Kidney (tissue), 14 donors: Measurements from ENCODE around the gene FGD1. TPM values are rescaled to one million over a fixed set of nuclear protein-coding genes. Genes with fewer than 3 reads are reported as not detected.

Source experiments
- DNase-seq, 5 donors: peaks; one replicate each; pipeline ENCODE4 v3.0.0-alpha.2; 2013 to 2020
- FAIRE-seq: peaks from 2 replicates; lab custom pipeline; 2012; peaks lifted over from hg19 to GRCh38; lab: Jason Lieb, UNC
- H3K27ac ChIP-seq, 2 donors: one replicate each; pipeline ENCODE4 v1.7.0; 2013; ENCODE audit warnings: low read depth in 2 of 2, low read length in 2 of 2, inconsistent platforms in 1 of 2
- H3K27me3 ChIP-seq: one replicate; pipeline ENCODE4 v1.7.1; 2013; ENCODE audit warnings: low read length, inconsistent platforms; ENCODE audit not compliant: control insufficient read depth, insufficient read depth
- H3K36me3 ChIP-seq, 3 donors: one replicate each; pipeline versions ENCODE4 v1.7.0 to v1.7.1; 2013; ENCODE audit warnings: low read length in 3 of 3, control low read depth in 1 of 3, inconsistent platforms in 1 of 3; ENCODE audit not compliant: insufficient read depth in 3 of 3, control insufficient read depth in 2 of 3
- H3K4me1 ChIP-seq, 3 donors: one replicate each; pipeline versions ENCODE4 v1.7.0 to v1.7.1; 2013; ENCODE audit warnings: low read length in 3 of 3, inconsistent platforms in 1 of 3, low read depth in 1 of 3; ENCODE audit not compliant: control insufficient read depth in 2 of 3, insufficient read depth in 2 of 3
- H3K4me3 ChIP-seq, 3 donors: one replicate each; pipeline versions ENCODE4 v1.7.0 to v1.8.1; 2013; ENCODE audit warnings: low read length in 3 of 3, control low read depth in 1 of 3, inconsistent platforms in 1 of 3
- H3K9ac ChIP-seq, 3 donors: one replicate each; pipeline versions ENCODE4 v1.7.0 to v1.7.1; 2013; ENCODE audit warnings: low read length in 3 of 3, control low read depth in 1 of 3, inconsistent platforms in 1 of 3
- H3K9me3 ChIP-seq, 3 donors: one replicate each; pipeline versions ENCODE4 v1.7.0 to v1.7.1; 2013; ENCODE audit warnings: low read length in 3 of 3, control low read depth in 1 of 3, inconsistent platforms in 1 of 3; ENCODE audit not compliant: control insufficient read depth in 2 of 3, insufficient read depth in 1 of 3
- CTCF ChIP-seq: IDR thresholded peaks from 3 replicates; pipeline ENCODE4 v1.5.1; 2012; ENCODE audit warnings: mild to moderate bottlenecking, moderate library complexity, borderline replicate concordance; ENCODE audit not compliant: insufficient read depth; ENCODE audit errors: extremely low read depth
- intact Hi-C: fragments of 100-400 bp; cut with DNase I; formaldehyde crosslinking; loops from one replicate; pipeline ENCODE4 v1.11.1; 2022
- polyA plus RNA-seq: library from polyadenylated mRNA; stranded (reverse); fragments of 350-450 nt; fragmentation: Illumina TruSeq; extraction: RNeasy Lipid Tissue Mini Kit (QIAGEN cat#74804); gene quantifications from one replicate; pipeline ENCODE4 v1.2.3, GENCODE V29; 2014; ENCODE audit warnings: low read depth, low replicate concordance; ENCODE audit not compliant: insufficient read depth
- total RNA-seq: library from RNA; stranded (reverse); fragmentation: NEBNext Ultra II Directional; extraction: Animal tissue kit (Norgen Biotek cat#: 25700); gene quantifications from one replicate; pipeline ENCODE4 v1.2.1, GENCODE V29; 2021
- donor health status: control.
- donor health status: control.
- donor health status: control.
- donor health status: control.
- donor health status: control.
- donor health status: DM: yes; HTN: yes; CAD: no.
- donor health status: Normal renal cell carcinoma (clear cell type).

FGD1 gene
- total and polyA plus RNA-seq, 2 donors from 2014 or later, result 2.7 to 4.7 TPM

- no peaks in the 10 kb centered on the region for H3K4me1 ChIP-seq
- DNase-seq, result no peak
- FAIRE-seq, result no peak
- H3K9ac ChIP-seq, result no peak overlapping the region
- no peaks in the 10 kb centered on the region for H3K27me3 ChIP-seq
- H3K27ac ChIP-seq, result no peak overlapping the region
- no peaks in the 10 kb centered on the region for H3K36me3 ChIP-seq
- H3K4me3 ChIP-seq, result no peak overlapping the region
- intact Hi-C loops, result no loop called here
- H3K9me3 ChIP-seq, result no peaks in the 10 kb centered on the region
- no peak for TF ChIP-seq CTCF
Measured at GRCh38 chrX:54413753-54414152, 82.3 kb downstream of the FGD1 start.

GRCh38 chrX:54411732-54412131, 84.3 kb downstream of the FGD1 start:
- Histone ChIP-seq H3K9me3 (no peaks in the 10 kb centered on the region), H3K27ac (no peak overlapping the region), H3K36me3 (no peaks in the 10 kb centered on the region), H3K27me3 (no peaks in the 10 kb centered on the region), H3K4me3 (no peak overlapping the region), H3K4me1 (no peaks in the 10 kb centered on the region), H3K9ac (no peak overlapping the region)
- FAIRE-seq (no peak), DNase-seq (no peak)
- TF ChIP-seq CTCF, result no peak
- intact Hi-C loops, result no loop called here

- DNase-seq (no peak), FAIRE-seq (no peak)
- no peak for TF ChIP-seq CTCF
- H3K27ac ChIP-seq, result no peak overlapping the region
- no peaks in the 10 kb centered on the region for H3K36me3 ChIP-seq
- intact Hi-C loops, result no loop called here
- H3K27me3 ChIP-seq, result no peaks in the 10 kb centered on the region
- H3K4me1 ChIP-seq, result no peaks in the 10 kb centered on the region
- no peak overlapping the region for H3K9ac ChIP-seq
- H3K9me3 ChIP-seq, result no peaks in the 10 kb centered on the region
- no peak overlapping the region for H3K4me3 ChIP-seq
Measured at GRCh38 chrX:54407266-54407665, 88.8 kb downstream of the FGD1 start.

GRCh38 chrX:54397113-54397512, 98.9 kb downstream of the FGD1 start:
- DNase-seq, result no peak
- no peaks in the 10 kb centered on the region for H3K4me1 ChIP-seq
- no peak overlapping the region for H3K27ac ChIP-seq
- H3K36me3 ChIP-seq, result no peaks in the 10 kb centered on the region
- H3K9me3 ChIP-seq, result no peaks in the 10 kb centered on the region
- no peaks in the 10 kb centered on the region for H3K27me3 ChIP-seq
- H3K9ac ChIP-seq, result no peak overlapping the region
- no peak for TF ChIP-seq CTCF
- H3K4me3 ChIP-seq, result no peak overlapping the region
- no peak for FAIRE-seq
- intact Hi-C loops, result no loop called here
